Stromal cell of bone marrow (primary cell): ENCODE data around the gene SLC1A2.
A peak's percentile ranks its signal among the peaks of the same experiment; 100 is the strongest.

Experiments
- DNase-seq: peaks from one replicate; pipeline ENCODE4 v3.0.0-alpha.2; 2012; ENCODE audit warnings: low read depth

SLC1A2 gene

DNA sequence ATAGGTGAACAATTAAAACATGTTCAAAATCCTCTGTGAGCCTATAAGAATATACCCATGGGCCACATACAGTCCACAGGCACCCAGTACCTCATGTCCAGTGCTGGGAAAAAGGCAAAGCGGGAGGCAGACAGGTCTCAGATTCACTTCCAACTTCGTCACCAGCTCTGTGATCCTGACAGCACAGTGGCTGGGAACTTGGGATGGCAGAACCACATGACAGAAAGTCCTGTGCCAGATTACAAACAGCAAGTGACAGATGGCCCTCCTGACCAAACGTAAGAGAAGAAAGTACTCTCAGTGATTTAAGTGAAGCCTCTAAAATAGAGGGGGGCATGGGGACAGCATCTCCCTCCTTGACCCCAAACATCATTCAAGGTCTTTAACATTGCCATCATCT is 5.8 kb downstream of the SLC1A2 start:
- no peak for DNase-seq

DNA sequence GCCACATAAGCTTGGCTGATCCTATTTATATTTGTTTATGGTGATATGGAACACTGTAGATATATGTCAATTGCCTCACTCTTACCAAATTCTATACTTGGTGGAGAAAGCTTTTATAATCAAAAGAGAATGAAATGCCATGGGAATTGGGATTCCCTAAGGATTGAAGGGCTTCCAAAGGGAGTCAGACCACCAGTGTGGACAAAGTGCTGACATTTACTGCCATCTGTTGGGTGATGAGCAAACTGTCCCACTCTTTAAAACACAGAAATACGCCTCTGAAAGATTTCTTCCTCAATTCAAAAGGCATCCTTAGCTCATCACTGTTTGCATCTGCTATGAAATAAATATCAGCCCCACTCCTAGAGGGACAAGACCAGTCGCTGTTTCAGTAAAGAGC is 7.1 kb downstream of the SLC1A2 start:
- DNase-seq, result no peak

DNA sequence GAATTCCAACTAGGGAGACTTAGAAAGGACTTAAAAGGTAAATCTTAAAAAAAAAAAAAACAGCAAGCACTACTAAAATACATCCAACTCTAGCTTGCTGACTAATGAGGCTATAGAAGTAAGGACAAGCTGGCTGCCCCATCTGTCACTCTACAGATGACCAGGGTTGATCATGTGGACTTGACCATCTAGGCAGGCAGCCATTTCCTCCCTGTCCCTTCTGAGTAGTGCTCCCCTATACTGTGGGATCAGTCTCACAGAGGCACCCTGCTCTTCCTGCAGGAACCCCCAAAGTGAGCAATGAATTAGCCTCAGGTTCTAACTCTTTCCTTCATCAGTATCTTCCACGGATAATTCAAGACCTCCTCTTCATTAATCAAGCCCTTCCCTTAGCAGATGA is 12.3 kb downstream of the SLC1A2 start:
- no peak for DNase-seq

DNA sequence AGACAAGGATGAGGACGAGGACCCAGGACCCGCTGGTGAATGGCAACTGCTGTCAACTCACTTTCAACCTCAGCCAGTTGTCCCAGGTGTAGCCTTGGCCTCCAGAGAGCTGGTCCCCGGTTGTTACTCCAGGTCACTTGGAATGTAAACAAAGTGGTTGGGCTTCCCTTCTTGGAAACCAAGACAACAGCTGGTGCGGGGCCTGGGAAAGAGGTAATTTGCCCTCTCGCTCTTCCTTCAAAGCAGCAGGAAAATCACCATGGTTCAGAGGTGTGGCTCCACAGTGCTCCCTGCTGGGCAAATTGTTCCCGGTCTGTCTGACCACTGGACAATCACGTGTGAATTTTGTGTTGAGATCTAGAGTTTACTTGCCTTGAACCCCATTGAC is 15.0 kb downstream of the SLC1A2 start:
- no peak for DNase-seq

DNA sequence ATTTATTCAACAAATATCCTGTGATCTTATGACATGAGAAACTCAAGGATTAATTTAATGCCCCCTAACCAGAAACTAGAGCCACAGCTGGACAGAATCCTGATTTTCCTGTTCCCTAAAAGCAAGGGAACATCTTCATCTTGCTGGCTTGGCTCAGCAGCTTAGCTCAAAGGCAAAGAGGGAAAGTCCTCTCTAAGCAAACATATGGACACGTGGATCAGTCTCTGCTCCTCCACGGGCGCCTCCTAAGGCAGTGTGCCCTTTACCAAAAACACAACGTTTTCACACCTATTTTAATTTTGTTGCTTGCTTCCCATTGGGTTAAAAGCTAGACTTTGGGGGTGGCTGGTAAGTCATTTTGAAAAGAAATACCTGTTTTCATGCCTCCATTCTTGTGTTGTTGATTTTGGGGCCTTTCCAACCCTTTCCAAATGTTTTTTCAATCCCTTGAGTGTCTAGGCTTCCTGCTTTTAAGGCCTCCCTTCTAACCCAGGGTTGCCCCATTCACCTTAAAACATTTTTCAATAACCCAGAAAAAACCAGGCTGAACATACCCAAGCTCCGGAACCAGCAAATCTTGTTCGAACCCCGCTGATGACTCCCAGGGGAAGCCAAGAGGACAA is 15.5 kb downstream of the SLC1A2 start:
- DNase-seq, result no peak

DNA sequence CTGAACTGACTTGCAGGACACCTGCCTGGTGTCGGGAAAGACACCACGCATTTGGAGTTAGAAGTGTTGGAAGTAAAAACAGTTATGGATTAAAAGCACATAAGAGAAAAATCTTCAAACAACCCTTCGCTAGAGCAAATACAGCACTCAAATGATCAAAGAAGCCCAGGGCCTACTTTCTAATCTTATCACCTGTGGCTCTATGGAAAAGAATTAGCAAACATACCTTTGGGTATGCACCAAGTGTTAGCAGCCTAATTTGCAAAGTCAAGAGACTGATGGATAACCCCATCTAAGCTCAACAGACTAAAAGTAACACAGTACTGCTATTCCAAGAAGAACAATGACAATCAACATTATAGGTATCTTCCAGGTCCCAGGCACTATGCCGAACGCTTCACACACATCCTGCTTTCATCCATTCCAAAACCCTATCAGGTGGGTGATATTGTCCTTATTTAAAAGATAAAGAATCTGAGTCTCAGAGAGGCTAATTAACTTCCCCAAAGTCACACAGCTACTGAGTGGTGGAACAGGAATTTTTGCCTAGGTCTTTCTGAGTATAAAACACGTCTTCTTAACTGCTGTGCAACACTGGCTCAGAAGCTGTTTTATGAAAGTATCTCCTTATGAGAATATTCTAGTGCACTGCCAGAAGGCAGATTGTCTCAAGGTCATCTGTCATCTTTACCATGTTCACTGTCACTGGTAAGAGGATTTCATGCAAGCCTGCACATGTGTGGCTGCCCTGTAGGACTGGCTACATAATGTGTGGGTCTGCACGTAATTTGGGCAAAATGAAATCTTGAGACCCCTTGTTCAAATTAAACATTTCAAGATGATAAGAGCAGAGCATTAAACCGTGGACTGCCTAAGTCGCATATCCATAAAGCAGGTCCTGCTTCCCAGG is 16.4 kb downstream of the SLC1A2 start:
- no peak for DNase-seq

DNA sequence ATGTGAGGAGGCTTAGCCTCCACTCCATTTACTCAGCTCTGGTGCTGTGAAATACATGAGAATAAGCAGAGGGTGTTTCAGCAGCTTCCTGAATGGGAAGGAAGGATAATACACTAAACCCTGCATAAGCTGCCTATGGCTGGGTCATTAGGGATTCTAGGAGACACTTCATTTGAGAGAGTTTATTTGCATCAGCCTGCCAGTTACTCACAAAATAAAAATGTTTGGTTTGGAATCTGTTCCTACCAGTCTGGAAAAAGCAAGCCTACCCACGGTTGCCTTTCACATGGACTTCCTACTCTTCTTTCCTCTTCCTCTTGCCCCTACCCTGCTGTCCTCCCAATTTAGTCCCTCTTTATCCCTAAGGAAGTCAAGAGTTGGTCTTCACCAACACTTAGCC is 20.5 kb downstream of the SLC1A2 start:
- DNase-seq, result no peak

DNA sequence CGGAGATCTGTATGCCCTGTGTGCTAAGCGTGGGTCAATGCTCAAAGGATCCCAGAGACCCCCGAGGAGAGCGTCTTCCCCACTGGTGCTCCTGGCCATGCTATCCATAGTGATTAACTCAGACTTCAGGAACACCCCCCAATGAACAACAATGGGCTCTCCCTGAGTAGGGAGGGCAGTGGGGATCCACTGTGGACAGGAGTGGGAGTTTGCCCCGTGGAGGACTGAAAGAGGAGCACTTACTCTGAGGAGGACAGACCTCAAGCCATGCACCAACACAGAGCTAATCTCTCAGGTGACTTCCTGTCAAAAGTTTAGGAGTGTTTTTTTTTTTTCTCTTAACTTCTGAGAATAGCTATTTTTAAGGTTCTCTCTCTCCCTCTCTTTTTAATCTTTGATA is 24.4 kb downstream of the SLC1A2 start:
- DNase-seq, result no peak

DNA sequence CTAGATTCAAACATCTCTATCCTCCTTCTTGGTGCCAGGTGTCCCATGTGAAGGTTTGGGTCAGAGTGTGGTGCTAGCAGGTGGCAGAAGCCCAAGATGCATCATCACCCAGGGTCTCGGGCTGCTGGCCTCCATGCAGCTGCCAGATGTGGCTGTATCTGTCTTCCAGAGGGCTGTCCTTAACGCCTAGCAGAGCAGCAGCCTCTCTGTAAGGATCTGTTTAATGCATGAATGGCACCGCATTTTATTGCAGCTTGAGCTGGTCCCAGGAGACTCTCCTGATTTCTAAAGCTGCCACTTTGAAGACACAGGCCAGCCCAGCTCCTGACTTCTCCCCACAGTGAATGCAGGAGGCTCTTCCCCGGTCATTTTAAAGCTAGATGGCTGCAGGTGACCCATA is 26.3 kb downstream of the SLC1A2 start:
- no peak for DNase-seq

DNA sequence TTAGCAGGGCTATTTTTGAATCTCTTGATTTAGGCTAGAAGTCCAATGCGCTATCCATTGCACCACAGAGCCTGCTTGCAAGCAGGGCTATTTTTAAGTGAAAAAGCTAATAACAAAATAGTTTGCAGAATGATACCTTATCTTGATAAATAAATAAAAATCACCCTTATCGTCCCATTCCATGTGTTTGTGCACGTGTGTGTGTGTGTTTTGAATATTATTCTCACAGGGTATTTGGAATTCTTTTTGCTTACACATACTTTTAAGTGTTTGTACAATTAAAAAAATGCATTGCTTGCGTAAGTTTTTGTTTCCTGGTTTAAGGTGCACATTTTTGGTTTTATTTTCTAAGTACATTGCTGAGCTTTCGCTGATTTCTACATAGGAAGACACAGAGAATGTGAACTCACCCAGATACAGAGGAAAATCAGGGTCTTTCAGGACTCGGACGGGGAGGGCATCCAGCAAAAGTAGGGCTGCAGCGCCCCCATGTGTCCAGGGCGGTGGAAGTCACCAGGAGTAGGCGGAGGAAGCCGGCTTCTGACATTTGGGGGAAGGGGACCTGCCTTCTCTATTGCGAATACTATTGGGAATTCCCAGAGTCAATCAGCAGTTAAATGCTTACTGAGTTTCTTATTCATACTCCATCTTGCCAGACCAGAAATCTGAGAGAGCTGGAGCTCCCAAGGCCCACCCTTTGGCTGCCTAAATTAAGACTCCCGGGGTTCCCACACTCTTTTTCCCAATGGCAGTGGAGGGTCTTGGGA is 27.3 kb downstream of the SLC1A2 start:
- peak; percentile 58 for DNase-seq

DNA sequence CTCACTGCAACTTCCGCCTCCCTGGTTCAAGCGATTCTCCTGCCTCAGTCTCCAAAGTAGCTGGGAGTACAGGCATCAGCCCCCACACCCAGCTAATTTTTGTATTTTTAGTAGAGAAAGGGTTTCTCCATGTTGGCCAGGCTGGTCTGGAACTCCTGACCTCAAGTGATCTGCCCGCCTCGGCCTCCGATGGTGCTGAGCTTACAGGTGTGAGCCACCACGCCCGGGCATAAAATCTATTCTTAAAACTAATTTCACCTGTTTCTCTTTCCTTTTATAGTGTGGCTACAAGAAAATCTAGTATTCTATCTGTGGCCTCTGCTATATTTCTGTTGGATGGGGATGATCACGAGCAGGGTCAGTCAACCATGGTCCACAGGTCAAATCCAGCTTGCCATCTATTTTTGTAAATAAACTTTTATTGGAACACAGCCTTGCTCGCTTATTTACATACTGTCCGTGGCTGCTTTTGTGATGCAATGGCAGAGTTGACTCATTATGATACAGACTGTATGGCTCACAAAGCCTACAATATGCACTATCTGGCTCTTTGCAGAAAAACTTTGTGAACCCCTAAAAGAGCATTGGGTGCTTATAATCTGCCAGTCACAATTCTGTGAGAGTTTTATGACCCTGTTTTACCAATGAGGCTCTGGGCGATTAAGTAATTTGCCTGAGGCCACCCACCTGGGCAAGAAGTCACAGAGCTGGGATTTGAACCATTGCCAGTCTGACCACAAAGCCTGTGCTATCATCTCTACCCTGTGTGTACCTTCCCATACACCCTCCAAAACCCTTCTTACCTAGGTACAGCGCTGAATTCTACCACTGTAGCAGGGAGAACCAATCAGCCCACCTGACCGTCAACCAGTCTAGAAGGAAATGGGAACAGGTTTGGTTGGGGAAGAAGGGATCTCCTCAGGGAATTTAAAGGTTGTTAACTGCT is 28.3 kb downstream of the SLC1A2 start:
- DNase-seq, result peak; percentile 67

DNA sequence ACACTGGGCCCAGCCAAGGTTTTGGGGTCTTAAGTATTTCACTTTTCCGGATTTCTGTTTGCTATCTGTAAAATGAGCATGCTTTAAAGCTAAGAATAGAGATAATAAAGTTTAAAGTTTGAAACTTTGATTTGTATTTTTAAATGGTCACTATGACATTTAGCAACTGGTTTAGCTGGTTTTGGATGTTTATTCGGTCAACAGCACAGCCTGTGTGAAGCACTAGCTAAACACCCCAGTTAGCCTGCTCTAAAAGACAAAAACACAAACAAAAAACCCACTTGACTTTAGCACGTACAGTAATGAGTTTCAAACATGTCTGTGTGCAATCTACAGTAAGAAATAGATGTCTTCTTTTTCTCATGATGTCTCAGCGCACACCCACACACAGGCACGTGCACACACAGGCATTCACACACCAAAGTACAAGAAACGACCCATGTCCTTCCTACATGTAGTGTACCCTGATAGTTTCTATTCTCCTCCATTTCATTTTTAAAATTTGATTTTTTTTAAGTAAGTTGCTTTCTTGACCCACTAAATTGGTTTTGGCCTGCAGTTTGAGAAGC is 29.4 kb downstream of the SLC1A2 start:
- no peak for DNase-seq

DNA sequence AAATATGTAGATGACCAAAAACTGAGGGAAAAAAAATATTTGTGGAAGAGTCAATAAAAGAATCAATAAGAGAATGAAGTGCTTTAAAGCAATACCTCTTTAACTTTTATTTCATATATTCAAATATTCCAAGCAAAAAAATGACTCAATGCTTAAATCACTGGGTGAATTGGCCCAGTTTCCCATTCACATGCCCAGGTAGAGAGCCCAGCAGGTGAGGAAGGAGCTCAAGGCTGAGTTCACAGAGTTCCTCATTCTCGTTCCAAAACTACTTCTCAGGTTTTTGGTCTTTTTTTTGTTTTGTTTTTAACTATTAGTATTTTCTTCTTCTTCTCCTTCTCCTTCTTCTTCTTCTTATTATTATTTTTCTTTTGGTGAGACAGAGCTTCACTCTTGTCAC is 30.2 kb downstream of the SLC1A2 start:
- no peak for DNase-seq

DNA sequence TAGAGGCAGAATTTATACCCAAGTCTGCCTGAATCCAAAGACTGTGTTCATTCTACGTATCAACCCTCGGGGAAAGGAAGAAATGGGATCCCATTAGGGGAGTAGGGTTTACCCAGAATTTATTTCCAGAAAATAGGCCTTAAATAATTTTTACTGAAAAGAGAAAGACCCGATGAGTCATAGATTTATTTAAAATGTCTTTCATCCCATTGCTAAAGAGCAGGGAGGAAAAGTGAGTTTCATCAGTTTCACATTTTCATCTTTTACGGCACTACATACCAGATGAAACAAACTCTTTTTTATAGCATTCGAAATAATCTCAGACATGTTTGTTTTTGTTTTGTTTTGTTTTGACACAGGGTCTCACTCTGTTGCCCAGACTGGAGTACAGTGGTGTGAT is 31.3 kb downstream of the SLC1A2 start:
- no peak for DNase-seq

DNA sequence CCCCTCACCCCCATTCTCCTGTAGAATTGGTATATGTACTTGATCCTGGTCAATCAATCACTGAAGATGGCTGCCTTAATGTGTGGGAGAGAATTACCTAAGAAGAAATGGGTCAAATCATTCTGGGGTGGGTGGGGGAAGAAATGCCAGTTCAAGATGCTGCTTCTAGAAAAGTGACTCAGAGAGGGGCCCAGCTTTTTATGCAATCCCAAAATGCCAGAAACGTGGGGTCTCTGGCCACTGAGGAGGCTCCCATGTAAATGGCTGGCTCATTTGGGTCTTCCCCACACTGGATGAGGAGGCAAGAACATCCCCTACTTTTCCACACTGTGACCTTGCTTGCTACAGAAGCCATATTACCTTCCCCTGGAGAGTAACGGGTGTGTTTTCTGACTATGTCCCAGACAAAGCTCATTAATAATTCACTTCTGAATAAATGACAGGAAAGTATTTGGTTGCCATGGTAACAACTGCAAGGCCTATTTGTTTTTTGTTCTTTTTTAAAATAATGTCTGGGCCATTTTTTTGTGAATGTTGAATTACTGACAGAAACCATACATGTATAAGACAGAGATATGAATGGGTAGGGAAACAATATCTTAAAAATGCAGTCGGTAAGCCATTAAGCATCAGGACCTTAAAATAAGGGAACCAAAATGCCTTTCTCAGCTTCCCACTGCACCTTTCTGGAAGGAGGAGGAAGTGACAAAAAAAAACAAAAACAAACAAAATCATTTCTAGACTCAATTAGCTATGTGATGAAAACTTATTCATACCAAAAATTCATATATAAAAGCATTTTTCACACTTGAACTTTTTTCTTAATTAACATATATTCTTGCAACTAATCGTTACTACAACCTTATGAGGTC is 32.0 kb downstream of the SLC1A2 start:
- DNase-seq, result no peak

DNA sequence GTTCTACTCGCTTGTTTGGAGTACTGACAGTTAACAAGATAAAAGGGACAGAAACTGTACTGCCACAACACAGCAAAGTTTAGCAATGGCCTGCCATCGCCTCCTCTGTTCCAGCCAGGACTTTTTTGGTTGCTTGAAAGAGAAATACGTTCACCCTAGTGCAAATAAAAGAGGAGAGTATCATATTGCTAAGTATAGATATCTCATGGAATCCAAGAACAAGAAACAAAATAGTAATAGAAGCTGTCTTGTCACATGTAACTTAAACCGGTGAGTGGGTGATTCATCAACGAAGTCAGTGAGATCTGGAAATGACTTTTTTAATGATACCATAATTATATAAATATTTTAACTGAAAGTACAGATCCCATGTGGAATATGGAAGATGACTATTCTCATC is 35.4 kb downstream of the SLC1A2 start:
- no peak for DNase-seq

DNA sequence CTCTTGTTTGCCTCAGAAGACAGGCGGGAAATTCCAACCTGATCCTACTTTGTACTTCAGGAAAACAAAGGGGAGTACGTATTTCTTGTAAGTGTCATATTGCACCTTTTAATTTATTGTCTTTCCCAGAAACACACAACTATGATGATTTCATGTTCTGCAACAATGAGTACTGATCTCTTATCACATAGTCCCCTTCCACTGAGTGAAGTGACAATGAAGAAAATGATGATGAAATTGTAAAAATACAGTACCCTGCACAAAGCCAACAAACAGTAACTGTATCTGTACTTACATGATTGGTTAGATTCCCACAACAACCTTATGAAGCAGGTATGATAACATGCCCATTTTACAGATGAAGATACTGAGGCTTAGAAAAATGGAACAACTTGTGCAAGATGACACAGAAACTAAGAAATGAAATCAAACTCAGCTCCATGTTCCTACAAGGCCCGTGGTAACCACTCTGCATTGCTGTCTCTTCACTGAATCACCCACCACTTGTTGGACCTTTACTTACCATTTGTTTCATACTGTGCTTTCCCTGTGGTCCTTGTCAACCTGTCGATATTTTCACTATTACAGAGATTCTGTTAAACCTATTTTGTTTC is 37.5 kb downstream of the SLC1A2 start:
- DNase-seq, result no peak

DNA sequence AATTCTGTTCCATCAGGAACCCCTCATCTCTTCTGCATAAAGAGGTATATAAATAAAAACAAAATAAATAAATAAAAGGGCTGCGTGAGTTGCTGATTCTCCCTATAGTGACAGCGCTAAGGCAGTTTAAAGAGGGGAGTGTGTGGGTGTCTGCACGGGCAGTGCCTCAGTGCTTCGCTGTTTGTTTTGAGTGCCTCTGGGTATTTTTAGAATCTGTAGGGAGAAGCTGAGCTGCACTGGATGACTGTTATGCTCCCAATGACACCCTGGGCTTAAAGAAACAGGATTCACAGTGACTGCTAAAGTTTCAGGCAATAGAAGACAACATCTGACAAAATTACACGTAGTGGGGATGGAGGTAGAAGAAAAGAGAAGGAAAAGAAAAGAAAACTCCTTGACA is 38.8 kb downstream of the SLC1A2 start:
- DNase-seq, result no peak

DNA sequence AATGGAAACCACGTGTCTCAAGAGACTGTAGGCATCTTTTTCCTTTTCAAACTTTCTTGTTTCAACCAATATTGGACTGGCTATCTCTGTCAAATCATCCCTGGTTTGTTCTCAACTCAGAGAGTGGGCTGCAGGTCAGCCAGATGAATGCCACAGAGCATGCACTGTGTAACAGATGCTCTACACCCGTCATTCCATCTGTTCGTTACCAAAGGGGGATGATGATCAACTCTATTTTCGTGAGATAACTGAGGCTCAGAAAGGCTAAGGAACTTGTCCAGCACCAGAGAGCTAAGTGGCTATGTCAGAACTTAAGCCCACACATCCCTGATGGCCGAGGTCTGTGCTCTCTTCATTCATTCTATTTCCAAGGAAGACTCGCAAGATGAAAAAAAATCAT is 42.1 kb downstream of the SLC1A2 start:
- DNase-seq, result no peak

DNA sequence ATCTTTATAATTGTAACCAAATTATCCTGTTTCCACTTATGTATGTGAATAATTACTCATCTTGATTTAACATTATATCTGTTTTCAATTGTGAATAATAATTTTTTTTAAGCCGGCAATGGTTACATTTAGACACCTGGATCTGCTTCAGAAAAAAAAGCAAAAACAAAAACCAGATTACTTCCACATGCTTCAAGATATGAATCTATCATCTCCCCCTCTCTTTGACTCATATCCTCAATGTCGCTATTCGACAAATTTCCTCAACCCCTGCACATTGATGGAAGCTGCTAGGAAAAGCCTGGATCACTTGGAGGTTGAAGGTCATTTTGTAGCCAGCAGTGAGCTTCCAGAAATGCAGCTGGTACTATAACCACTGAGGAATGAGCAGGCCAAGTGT is 42.7 kb downstream of the SLC1A2 start:
- no peak for DNase-seq
